ENCODE data around the gene VSIG2. TPM values are rescaled to one million over a fixed set of nuclear protein-coding genes. Genes with fewer than 3 reads are reported as not detected.

VSIG2 gene
- total and polyA plus RNA-seq, 10 of the 15 experiments (the other 5 are each of a cell fraction or from before 2014, with no cell fraction given), result 0.13 to 0.31 (median 0.15) TPM; not detected in 5

GRCh38 chr11:124722176-124722575 lies 29.9 kb downstream of the VSIG2 start:
- in situ Hi-C loops (cut with MboI), result no loop called here
- Histone ChIP-seq H3K79me2 (ENCODE audit: control insufficient read depth, insufficient read depth, low read length) (no peaks in the 10 kb centered on the region), H3K4me3 (no peak overlapping the region), H3K9me3 (replicated peaks; ENCODE audit: control insufficient read depth, insufficient read depth, low read length) (no peaks in the 10 kb centered on the region), H4K20me1 (ENCODE audit: control insufficient read depth, insufficient read depth) (no peaks in the 10 kb centered on the region), H3K36me3 (ENCODE audit: control insufficient read depth in 2 of 2, insufficient read depth in 2 of 2, low read length in 1 of 2) (no peaks in the 10 kb centered on the region), H3K4me2 (ENCODE audit: control insufficient read depth, insufficient read depth) (no peak overlapping the region), H3K27me3 (replicated peaks in 1 of 2; ENCODE audit: control insufficient read depth in 2 of 2, insufficient read depth in 2 of 2, low read length in 1 of 2) (peaks cover 0 to 10% of the 10 kb centered on the region in 2 experiments; a peak in 1 of 4 replicates), H3K9ac (ENCODE audit: control insufficient read depth, insufficient read depth, low read length) (no peak overlapping the region), H3K4me1 (ENCODE audit: control insufficient read depth, insufficient read depth, low read length) (peaks cover 7% of the 10 kb centered on the region), H2AFZ (ENCODE audit: control insufficient read depth, low read depth, low read length) (no peak overlapping the region), H3K27ac (ENCODE audit: control insufficient read depth, insufficient read depth) (no peak overlapping the region)
- no peak for ATAC-seq
- no TSS peak for BruUV-seq (replicated peaks)
- intact Hi-C loops (cut with micrococcal nuclease; ENCODE audit: unreplicated experiment), result no loop called here
- no peak for TF ChIP-seq BCLAF1 (IDR thresholded peaks at IDR 0.05)
- TF ChIP-seq SREBF2 (IDR thresholded peaks at IDR 0.05; ENCODE audit: low read length), result no peak
- TF ChIP-seq NKRF (conservative IDR thresholded peaks at IDR 0.05), result no peak
- no peak for TF ChIP-seq NR2C2 (IDR thresholded peaks at IDR 0.05; ENCODE audit: borderline replicate concordance, control insufficient read depth, insufficient read length, low read depth)
- TF ChIP-seq TCF7 (IDR thresholded peaks at IDR 0.05; ENCODE audit: borderline replicate concordance), result no peak
- no peak for TF ChIP-seq POLR2A (IDR thresholded peaks at IDR 0.05; ENCODE audit: low read depth, low read length)
- no peak for TF ChIP-seq NFYA (IDR thresholded peaks at IDR 0.05; ENCODE audit: borderline replicate concordance, low read depth, low read length)
- TF ChIP-seq EED (IDR thresholded peaks at IDR 0.05; ENCODE audit: low read depth), result no peak
- TF ChIP-seq NFYB (IDR thresholded peaks at IDR 0.05; ENCODE audit: insufficient read depth, low read depth, low read length), result no peak
- no peak for TF ChIP-seq ZNF217 (IDR thresholded peaks at IDR 0.05)
- TF ChIP-seq MYC (IDR thresholded peaks at IDR 0.05; ENCODE audit: insufficient read depth, insufficient read length, insufficient replicate concordance, low read length, severe bottlenecking), result no peak
- no peak for TF ChIP-seq BACH1 (IDR thresholded peaks at IDR 0.05; ENCODE audit: borderline replicate concordance)
- ChIA-PET SMC1A (ENCODE audit: uncharacterized antibody, unreplicated experiment) (interaction anchor here (1.0 kb wide), 1 partner anchor 41 kb away, joined by 3 read pairs; no protein-coding TSS in a partner anchor), POLR2A (no interaction called here), RAD21 (ENCODE audit: unreplicated experiment) (no interaction called here), CTCF (interaction anchor here (1.7 to 2.0 kb wide), 2 partner anchors 18 to 72 kb away, joined by 3 to 5 read pairs; partner anchors contain the start of gene NRGN)
- FAIRE-seq, result no peak
- 0% methylated on average over 6 of the region's 6 CpGs for WGBS (ENCODE audit: insufficient coverage, insufficient replicate concordance, low lambda C conversion rate, missing lambda C conversion rate)
- no peak for DNase-seq (ENCODE audit: low read depth, low spot score)
